HepG2 (cell line): ENCODE data around the gene C1orf115. TPM values are rescaled to one million over a fixed set of nuclear protein-coding genes. Genes with fewer than 3 reads are reported as not detected.
A peak's percentile ranks its signal among the peaks of the same experiment; 100 is the strongest.

Source experiments
- HCFC1 ChIP-seq: fragments of 150-350 bp; IDR thresholded peaks from 2 replicates; pipeline ENCODE4 v1.6.1; 2014; ENCODE audit warnings: low read depth, low read length
- KAT7 ChIP-seq: IDR thresholded peaks from 2 replicates; pipeline ENCODE4 v1.6.1; 2018; ENCODE audit warnings: borderline replicate concordance, missing compliant biosample characterization
- MAFG ChIP-seq: sonication (generic); formaldehyde crosslinking; IDR thresholded peaks from 2 replicates; pipeline ENCODE4 v1.5.1; 2020; ENCODE audit warnings: mild to moderate bottlenecking, missing genetic modification reagents
- MLXIP ChIP-seq: sonication (generic); formaldehyde crosslinking; IDR thresholded peaks from 2 replicates; pipeline ENCODE4 v1.9.0; 2021; ENCODE audit warnings: missing genetic modification reagents, borderline replicate concordance
- NCOA5 ChIP-seq: sonication (generic); formaldehyde crosslinking; IDR thresholded peaks from 2 replicates; pipeline ENCODE4 v1.4.0; 2020; ENCODE audit warnings: missing genetic modification reagents
- NFATC3 ChIP-seq: sonication (generic); formaldehyde crosslinking; IDR thresholded peaks from 2 replicates; pipeline ENCODE4 v1.5.1; 2020; ENCODE audit warnings: mild to moderate bottlenecking, missing genetic modification reagents
- POGZ ChIP-seq: sonication (generic); formaldehyde crosslinking; IDR thresholded peaks from 2 replicates; pipeline ENCODE4 v1.4.0; 2020; ENCODE audit warnings: mild to moderate bottlenecking, missing genetic modification reagents
- RBM39 ChIP-seq: fragments of 200-400 bp; formaldehyde crosslinking; IDR thresholded peaks from one replicate; pipeline ENCODE4 v1.6.1; 2018; ENCODE audit warnings: antibody characterized with exemption, mild to moderate bottlenecking, low read depth, low read length; ENCODE audit not compliant: poor library complexity, severe bottlenecking
- RORA ChIP-seq: sonication (generic); formaldehyde crosslinking; IDR thresholded peaks from 2 replicates; pipeline ENCODE4 v1.5.0; 2020; ENCODE audit warnings: mild to moderate bottlenecking, missing genetic modification reagents, moderate library complexity
- SIN3A ChIP-seq: IDR thresholded peaks from 2 replicates; pipeline ENCODE4 v1.6.1; 2011; ENCODE audit warnings: low read depth, mild to moderate bottlenecking, control low read depth, low read length, borderline replicate concordance
- SP1 ChIP-seq, 2 experiments: fragments of 450-650 bp in 1 of 2; sonication (generic) in 1 of 2; formaldehyde crosslinking in 1 of 2; IDR thresholded peaks; 2 replicates each; pipeline versions ENCODE4 v1.4.0 to v1.6.1; 2016 to 2020; ENCODE audit warnings: missing genetic modification reagents in 1 of 2
- SRY ChIP-seq: sonication (generic); formaldehyde crosslinking; IDR thresholded peaks from 2 replicates; pipeline ENCODE4 v1.8.0; 2022; ENCODE audit warnings: mild to moderate bottlenecking, missing genetic modification reagents
- XRCC5 ChIP-seq: fragments of 200-400 bp; formaldehyde crosslinking; optimal IDR thresholded peaks from 2 replicates; pipeline ENCODE3; 2017; ENCODE audit warnings: mild to moderate bottlenecking, low read length
- ZFX ChIP-seq: sonication (generic); formaldehyde crosslinking; IDR thresholded peaks from 2 replicates; pipeline ENCODE4 v1.4.0; 2020; ENCODE audit warnings: mild to moderate bottlenecking, low read depth, missing genetic modification reagents, moderate library complexity
- ZMAT3 ChIP-seq: sonication (generic); formaldehyde crosslinking; conservative IDR thresholded peaks from 2 replicates; pipeline ENCODE4 v1.7.0; 2021; ENCODE audit warnings: missing genetic modification reagents
- ZNF260 ChIP-seq: sonication (generic); formaldehyde crosslinking; IDR thresholded peaks from 2 replicates; pipeline ENCODE4 v1.4.0; 2020; ENCODE audit warnings: missing genetic modification reagents, low read depth, mild to moderate bottlenecking, borderline replicate concordance
- ZNF430 ChIP-seq: sonication (generic); formaldehyde crosslinking; IDR thresholded peaks from 2 replicates; pipeline ENCODE4 v1.9.0; 2021; ENCODE audit warnings: mild to moderate bottlenecking, missing genetic modification reagents
- polyA plus RNA-seq, 8 experiments: library from polyadenylated mRNA; depleted of rRNA in 3 of 8; stranded (reverse) in 7 of 8; unstranded in 1 of 8; fragments of >200 nt; fragmentation: Illumina TruSeq in 4 of 8; extraction: Trizol in 4 of 8; gene quantifications; 2 replicates each; pipeline versions ENCODE4 v1.2.1 to v1.2.3, GENCODE V29; 2011 to 2016; ENCODE audit warnings: low read depth in 4 of 8, missing spikeins in 1 of 8, mixed read lengths in 1 of 8; ENCODE audit not compliant: insufficient read depth in 1 of 8
- total RNA-seq, 5 experiments: library from RNA; depleted of rRNA; stranded (reverse); fragments of >200 nt; fragmentation: Illumina TruSeq; extraction: Trizol; gene quantifications; 2 replicates each; pipeline ENCODE4 v1.2.3, GENCODE V29; 2016; ENCODE audit warnings: low read depth in 1 of 5
- TF ChIP-seq, protein P1 (sequence below): sonication (generic); formaldehyde crosslinking; IDR thresholded peaks from 2 replicates; pipeline ENCODE4 v1.4.0; 2020; ENCODE audit warnings: missing genetic modification reagents
- TF ChIP-seq, protein P2 (sequence below): sonication (generic); formaldehyde crosslinking; IDR thresholded peaks from 2 replicates; pipeline ENCODE4 v1.5.0; 2020; ENCODE audit warnings: missing genetic modification reagents
- TF ChIP-seq, protein P3 (sequence below): sonication (generic); formaldehyde crosslinking; IDR thresholded peaks from 2 replicates; pipeline ENCODE4 v1.4.0; 2020; ENCODE audit warnings: mild to moderate bottlenecking, missing genetic modification reagents, borderline replicate concordance

The C1orf115 gene
- total and polyA plus RNA-seq, 2 of the 13 experiments (the other 11 are each of a cell fraction or from before 2014, with no cell fraction given) = 25.2 to 85.9 TPM

- TF ChIP-seq, protein P1, sequence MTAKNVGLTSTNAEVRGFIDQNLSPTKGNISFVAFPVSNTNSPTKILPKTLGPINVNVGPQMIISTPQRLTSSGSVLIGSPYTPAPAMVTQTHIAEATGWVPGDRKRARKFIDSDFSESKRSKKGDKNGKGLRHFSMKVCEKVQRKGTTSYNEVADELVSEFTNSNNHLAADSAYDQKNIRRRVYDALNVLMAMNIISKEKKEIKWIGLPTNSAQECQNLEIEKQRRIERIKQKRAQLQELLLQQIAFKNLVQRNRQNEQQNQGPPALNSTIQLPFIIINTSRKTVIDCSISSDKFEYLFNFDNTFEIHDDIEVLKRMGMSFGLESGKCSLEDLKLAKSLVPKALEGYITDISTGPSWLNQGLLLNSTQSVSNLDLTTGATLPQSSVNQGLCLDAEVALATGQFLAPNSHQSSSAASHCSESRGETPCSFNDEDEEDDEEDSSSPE (CRISPR knock-in tag) = peak; percentile 57
- TF ChIP-seq SP1 (IDR thresholded peaks at IDR 0.05) (no peak), SP1 (CRISPR knock-in tag; IDR thresholded peaks at IDR 0.05) (no peak), SIN3A (no peak), NFATC3 (CRISPR knock-in tag) (no peak), MLXIP (CRISPR knock-in tag) (no peak), MAFG (CRISPR knock-in tag) (no peak), KAT7 (CRISPR knock-in tag) (no peak), RBM39 (no peak), ZNF430 (CRISPR knock-in tag) (peak; percentile 48; the same call in 1 of the 2 replicates), ZNF260 (no peak), SRY (CRISPR knock-in tag) (no peak), ZFX (CRISPR knock-in tag) (no peak), ZMAT3 (CRISPR knock-in tag) (no peak), RORA (CRISPR knock-in tag) (no peak), POGZ (CRISPR knock-in tag) (peak; percentile 63; the same call in 1 of the 2 replicates), HCFC1 (no peak), XRCC5 (peak; percentile 38), NCOA5 (CRISPR knock-in tag) (no peak)
- TF ChIP-seq, protein P2, sequence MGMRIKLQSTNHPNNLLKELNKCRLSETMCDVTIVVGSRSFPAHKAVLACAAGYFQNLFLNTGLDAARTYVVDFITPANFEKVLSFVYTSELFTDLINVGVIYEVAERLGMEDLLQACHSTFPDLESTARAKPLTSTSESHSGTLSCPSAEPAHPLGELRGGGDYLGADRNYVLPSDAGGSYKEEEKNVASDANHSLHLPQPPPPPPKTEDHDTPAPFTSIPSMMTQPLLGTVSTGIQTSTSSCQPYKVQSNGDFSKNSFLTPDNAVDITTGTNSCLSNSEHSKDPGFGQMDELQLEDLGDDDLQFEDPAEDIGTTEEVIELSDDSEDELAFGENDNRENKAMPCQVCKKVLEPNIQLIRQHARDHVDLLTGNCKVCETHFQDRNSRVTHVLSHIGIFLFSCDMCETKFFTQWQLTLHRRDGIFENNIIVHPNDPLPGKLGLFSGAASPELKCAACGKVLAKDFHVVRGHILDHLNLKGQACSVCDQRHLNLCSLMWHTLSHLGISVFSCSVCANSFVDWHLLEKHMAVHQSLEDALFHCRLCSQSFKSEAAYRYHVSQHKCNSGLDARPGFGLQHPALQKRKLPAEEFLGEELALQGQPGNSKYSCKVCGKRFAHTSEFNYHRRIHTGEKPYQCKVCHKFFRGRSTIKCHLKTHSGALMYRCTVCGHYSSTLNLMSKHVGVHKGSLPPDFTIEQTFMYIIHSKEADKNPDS (CRISPR knock-in tag) = no peak
- TF ChIP-seq, protein P3, sequence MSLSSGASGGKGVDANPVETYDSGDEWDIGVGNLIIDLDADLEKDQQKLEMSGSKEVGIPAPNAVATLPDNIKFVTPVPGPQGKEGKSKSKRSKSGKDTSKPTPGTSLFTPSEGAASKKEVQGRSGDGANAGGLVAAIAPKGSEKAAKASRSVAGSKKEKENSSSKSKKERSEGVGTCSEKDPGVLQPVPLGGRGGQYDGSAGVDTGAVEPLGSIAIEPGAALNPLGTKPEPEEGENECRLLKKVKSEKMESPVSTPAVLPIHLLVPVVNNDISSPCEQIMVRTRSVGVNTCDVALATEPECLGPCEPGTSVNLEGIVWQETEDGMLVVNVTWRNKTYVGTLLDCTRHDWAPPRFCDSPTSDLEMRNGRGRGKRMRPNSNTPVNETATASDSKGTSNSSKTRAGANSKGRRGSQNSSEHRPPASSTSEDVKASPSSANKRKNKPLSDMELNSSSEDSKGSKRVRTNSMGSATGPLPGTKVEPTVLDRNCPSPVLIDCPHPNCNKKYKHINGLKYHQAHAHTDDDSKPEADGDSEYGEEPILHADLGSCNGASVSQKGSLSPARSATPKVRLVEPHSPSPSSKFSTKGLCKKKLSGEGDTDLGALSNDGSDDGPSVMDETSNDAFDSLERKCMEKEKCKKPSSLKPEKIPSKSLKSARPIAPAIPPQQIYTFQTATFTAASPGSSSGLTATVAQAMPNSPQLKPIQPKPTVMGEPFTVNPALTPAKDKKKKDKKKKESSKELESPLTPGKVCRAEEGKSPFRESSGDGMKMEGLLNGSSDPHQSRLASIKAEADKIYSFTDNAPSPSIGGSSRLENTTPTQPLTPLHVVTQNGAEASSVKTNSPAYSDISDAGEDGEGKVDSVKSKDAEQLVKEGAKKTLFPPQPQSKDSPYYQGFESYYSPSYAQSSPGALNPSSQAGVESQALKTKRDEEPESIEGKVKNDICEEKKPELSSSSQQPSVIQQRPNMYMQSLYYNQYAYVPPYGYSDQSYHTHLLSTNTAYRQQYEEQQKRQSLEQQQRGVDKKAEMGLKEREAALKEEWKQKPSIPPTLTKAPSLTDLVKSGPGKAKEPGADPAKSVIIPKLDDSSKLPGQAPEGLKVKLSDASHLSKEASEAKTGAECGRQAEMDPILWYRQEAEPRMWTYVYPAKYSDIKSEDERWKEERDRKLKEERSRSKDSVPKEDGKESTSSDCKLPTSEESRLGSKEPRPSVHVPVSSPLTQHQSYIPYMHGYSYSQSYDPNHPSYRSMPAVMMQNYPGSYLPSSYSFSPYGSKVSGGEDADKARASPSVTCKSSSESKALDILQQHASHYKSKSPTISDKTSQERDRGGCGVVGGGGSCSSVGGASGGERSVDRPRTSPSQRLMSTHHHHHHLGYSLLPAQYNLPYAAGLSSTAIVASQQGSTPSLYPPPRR (CRISPR knock-in tag) = no peak
Observed at GRCh38 chr1:220733086-220733601, 43.0 kb downstream of the C1orf115 start (continued).
